Central memory CD4-positive, alpha-beta T cell (primary cell): ENCODE results near the gene HES6.

ENCODE experiments used
- DNase-seq: peaks from one replicate; pipeline ENCODE4 v3.0.0; 2022

The HES6 gene

DNA sequence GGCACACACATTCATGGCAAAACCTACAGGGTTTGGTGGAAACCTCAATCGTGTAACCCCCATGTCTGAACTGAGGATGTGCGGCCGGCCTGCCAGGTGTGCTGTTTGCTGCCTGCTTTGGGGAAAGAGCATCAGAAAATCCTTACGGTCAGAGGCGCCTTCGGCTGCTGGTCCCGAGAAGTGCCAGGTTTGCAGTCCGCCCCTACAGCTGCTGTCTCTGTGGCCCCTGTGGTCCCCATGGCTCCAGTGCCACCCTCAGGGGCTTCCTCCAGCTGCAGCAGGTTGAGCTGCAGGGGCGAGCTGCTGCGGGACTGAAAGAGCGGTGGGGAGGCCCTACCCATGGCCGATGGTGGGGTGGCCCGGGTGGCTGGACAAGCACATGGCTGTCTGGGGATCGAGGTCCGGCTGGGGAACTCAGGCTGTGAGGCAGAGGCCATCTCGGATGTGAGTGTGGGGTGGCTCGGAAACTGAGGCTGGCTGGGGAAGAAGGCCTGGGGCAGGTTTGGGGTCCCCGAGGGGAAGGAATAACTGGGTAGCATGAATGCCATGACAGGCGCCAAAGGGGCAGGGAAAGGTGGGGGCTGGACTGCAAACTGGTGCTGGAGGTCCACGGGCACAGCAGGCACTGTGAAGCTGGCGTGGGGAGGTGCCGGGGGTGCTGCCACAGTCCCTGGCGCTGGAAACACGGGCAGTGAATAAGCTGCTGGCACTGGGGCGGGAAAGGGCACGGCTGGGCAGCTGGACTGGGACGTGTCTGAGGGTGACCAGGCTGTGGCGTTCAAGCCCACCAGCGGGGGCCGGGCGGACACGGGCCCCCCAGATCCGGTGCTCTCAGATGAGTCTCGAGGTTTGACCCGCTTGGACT lies 13.2 kb upstream of the HES6 start:
- DNase-seq, result no peak

DNA sequence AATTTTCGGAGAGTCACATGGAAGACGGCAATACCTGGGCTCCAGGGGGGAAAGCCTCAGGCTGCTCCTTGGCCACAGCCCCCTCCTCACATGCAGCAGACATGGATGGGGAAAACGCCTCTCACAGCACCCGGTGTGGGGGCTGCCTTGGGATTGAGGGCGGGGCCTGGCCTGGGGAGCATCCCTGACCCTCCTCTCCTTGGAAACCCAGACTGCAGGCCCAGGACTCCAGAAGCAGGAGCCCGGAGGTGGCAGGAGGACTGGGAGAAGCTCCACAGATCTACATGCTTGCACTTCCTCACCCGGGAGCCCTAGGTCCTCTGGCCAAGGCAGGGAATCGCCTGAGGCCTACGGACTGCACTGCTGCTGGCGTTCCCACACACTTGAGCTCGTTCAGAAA lies 12.1 kb upstream of the HES6 start:
- DNase-seq, result no peak

DNA sequence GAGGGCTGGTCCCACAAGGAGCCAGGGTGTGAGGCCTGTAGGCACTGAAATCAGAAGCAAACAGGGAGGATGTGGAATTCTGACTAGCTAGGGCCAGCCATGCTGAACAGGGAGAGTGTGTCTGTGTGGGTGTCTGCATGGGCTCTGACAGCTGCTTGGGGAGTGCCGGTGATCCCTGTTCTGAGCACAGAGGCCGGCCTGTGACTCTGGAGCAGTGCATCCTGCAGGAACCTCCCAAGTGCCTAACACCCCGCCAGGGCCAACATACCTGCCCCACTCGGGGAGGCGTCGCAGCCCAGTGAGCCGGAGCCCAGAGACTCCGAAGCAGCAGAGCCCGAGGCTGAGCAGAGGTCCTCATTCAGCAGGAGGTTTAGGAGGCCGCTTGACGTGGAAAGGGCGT lies 11.5 kb upstream of the HES6 start:
- DNase-seq, result no peak

DNA sequence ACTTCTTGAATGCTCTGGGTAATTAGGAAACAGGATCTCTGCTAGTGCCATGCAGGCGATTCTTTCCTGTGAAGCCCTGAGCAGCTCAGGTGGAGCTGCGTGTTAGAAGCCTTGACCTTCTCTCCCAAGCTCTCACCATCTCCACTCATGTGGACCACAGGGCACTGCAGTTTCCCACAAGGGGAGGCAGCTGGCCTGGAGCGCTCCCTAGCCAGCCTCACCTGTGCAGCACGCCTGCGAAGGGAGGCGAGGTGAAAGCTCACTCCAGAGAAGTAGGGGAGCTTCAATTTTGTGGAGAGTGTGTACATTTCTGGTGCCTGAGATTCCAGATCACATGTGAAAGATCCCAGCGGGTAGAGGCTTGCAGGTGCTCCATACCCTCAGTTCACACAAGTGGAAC lies 11.1 kb upstream of the HES6 start:
- DNase-seq, result no peak

DNA sequence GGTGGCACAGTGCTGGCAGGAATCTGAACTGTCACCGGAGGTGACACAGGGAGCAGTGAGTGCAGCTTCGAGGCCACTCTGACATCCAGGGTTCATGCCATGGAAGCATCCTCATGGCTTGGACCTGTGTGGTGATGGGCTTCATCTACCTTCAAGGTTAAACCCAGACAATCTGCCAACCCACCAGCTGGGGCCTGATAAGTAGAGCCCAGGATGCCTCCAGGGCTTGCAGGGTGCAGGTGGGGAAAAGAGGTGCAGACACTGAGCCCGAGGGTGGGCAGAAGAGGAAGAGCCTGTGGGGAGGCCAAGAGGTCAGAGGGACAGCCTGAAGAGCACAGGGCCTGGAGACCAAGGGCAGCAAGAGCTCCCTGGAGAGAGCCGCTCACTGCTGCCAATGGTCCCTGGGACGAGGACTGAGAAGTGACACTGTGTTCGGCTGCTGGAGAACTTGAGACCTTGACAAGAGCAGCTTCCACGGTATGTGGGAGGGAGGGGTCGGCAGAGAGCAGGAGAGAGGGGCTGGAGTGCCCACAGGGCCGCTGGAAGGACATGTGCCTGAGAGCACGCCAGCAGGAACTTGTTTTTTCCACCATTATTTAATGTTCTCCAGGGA lies 8.1 kb upstream of the HES6 start:
- no peak for DNase-seq

DNA sequence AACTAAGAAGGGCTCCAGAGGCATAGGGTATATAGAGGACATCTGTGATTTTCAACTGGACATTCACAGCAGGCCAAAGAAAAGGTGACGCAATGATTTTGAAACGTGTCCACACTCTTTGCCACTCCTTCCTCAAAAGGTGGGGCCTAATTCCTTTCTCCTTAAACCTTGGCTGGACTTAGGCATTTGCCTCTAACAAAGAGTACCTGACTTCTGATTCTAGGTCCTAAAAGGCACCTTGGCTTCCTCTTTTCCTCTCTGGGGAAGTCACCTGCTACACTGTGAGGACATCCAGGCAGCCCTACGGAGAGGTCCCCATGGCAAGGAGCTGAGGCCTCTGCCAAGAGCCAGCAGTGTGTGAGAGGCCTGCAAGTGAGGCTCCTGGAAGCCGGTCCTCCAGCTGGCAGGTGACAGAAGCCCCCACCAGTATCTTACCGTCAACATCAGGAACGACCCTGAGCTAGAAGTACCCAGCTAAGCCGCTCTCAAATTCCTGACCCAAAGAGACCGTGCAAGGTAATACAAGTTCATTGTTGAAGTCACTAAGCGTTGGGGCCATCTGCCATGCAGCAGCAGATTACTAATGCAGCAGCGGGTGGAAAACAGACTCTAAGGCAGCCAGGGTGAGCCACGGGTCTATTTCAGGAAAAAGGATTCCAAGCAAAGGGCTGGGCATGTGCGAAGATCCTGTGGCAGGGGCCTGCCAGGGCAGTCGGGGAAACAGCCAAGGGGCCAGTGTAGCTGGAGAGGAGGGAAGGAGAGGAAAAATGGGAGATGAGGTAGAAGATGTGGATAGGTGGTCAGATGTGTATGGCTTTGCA lies 7.4 kb upstream of the HES6 start:
- no peak for DNase-seq

DNA sequence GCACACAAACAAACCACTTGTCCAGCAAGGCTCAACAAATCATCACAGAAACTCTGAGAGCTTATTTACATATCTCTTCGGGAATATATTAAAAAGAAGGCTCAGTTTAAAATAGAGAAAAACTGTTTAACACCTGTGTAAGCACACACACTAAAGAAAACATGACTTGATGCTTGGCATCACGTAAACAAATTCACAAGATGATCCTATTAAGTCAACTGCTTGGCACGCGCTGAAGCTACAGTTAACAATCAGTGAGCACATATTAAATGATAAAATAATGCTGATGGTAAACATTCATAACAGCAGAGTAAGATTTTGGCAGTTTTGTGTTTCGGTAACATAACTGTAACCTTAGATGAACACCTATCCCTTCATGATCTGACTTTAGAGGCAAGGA lies 4.3 kb upstream of the HES6 start:
- DNase-seq, result no peak

DNA sequence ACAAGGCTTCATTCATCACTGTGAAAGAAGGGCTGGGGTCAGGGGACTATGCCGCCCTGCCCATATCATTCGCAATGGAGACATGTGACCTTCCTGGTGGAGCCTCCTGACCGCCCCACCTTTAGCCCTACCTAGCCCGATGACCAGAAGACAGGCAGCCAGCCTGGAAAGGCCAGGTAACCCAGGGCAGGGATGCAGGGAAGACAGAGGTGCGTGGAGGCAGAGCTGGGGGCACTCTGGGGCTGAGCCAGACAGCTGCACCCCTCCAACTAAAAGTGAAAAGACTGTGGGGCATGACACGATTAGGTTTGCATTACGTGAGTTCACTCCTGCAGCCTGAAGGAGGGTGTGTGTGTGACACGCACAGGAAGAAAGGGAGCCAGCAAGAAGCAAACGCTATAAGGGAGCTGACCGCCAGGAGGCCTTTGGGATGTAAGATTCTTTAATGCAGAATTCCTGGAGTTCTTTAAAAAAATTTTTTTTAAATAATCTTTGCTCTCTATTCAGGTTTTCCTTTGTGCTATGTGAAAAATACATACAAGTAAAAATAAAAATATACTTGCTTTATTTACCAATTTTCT lies 3.7 kb upstream of the HES6 start:
- no peak for DNase-seq

DNA sequence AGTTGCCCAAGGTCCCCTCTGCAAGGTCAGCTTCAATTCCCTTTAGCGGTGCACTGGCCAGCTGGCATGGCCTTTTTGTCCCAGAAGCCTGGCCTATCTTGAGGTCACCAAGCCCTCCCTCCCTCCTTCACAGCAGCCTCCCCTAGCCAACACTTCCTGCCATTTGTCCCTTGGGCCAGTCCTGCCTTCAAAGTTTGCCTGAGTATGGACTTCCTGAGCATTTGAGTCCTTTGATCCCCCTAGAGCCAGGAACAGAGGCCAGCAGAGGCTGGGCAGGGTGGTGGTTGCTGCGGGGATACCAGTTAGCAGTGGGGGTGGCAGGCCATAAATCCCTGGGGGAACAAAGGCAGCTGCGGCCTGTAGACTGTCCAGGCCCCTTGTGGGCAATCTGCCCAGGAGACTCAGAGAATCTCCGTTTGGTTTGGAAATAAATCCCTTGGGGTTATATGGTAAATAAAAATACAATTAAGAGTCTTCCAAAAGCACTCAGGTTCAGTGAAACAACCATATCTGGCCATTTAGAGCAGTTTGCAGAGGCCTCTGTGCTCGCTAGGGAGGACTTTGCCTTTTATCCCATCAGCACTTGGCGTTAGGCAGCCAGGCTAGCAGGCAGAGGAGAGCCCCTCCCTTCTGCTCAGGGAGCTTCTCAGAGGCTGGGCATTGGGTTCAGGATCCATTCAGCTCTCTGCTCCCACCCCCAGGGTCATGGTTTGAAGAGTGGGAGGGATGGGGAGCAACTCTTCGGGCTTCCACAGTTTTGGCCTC lies 3.1 kb upstream of the HES6 start:
- no peak for DNase-seq

DNA sequence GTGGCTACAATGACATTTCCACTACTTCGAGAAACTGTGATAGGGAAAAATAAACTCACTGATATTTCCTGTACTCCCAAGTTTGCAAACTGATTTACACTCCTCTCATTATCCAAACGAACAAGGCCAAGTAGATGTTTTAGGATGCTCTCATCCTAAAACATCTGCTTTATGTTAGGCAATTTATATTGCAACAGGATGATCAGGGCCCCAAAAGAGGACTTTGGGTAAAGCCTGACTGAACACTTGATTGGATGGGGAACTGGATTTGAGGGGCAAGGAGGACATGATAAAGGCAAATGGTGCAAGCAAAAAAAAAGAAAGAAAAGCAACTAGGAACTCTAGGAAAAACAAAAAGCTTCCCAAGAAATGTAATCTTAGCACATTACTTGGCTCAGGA lies 2.1 kb upstream of the HES6 start:
- DNase-seq, result no peak

DNA sequence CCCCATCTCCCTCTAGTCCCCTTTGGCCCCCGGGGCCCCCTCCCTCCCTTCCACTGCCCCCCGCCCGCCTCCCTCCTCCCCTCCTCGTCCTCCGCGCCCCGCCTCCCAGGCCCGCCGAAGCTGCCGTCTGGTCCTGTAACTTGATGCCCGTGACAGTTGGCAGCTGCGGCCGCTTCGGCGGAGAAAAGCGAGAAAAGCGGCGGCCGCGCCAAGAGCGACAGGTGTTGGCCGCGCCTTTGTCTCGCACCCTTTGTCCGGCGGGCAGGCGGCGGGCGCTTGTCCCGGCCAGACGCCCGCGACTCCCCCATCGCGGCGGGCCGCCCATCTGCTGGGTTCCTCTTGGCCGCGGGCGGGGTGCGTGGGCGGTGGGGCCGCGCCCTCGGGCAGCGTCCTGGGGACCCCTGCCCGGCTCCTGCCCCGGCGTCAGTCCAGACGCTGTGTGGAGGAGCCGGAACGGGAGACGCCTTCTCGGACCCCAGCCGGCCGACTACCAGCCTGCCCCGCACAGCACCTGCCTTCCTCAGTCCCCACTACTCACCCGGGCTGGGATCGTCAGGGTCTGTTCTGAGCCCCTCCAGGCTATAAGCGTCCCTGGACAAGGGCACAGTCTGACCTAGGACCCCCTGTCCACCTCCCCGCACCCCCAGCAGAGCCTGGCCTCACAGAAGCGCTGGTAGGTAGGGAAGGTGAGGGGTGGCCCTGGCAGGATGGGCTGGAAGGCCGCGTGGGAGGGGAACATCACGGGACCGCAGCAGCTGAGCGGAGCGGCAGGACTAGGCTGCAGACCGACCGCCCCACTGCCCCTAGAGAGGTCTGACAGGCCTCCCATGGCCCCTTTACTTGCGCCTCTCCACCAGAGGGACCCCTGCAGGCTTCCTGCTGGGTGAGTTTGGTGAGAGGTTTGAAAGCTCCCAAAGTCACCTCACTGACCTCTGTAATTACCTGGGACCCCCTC lies 1.2 kb upstream of the HES6 start:
- no peak for DNase-seq

DNA sequence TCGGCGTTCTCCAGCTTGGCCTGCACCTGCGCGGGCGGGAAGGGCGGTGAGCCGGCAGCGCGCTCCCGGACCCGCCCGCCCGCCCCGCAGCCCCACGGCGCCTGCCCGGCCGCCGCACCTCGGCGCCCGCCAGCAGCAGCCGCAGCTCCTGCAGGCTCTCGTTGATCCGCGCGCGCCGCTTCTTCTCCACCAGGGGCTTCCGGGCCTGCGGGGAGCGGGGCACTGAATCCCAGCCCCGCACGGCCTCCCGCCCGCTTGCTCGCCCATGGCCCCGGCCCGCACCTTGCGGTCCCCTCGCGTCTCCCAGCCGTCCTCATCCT lies 335 bp downstream of the HES6 start:
- DNase-seq, result no peak

DNA sequence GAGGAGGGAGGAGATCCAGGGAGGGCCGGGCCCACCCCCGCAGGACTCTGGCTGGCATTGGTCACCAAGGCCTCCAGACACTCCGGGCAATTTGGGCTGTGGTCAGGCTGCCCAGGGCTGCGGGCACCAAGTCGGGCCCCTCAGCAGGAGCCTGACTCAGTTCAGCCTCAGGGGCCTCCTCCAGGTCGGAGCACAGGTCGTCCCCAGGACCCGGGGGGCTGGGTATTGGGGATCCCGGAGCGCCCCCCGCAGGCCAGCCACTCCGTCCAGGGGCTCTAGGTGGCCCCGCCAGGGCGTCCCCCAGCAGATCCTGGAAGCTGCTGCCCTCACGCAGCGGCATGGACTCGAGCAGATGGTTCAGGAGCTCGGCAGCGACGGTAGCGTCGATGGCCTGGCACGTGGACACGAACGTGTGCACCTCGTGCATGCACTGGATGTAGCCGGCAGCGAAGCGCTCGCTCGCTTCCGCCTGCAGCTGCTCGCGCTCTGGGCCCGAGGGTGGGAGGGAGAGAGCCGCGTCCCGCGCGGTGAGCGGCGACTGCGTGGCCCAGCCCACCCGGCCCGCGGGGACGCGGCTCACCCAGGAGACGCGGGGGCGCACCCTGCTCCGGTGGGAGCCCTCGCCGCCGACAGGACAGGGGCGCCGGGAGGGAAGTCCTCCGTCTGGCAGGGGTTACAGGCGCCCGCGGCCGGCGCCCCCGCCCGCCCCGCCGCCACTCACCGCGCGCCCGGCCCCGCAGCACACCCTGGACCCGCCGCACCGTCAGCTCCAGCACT lies 884 bp downstream of the HES6 start:
- DNase-seq, result peak; percentile 39

DNA sequence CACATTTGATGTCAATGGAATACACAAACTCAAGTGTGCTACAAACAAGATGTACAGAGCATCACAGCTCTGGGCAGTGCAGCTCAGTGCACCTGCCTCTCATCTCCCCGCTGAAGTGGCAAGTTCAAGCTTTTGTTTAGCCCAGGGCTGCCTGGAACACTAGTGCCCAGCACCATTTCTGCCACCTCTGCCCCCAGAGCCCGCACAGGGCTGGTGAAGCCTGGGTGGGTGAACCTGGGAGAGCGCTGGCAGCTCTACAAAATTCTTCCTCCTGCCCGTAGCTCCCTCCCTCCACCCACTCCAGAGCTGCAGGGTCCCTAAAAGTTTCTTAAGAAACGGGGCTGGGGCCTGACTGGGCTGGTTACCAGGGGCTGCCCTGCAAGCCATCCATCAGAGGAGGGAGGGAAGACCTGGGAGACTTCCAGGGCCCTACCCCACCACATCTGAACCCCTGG lies 1.5 kb downstream of the HES6 start:
- DNase-seq, result no peak

DNA sequence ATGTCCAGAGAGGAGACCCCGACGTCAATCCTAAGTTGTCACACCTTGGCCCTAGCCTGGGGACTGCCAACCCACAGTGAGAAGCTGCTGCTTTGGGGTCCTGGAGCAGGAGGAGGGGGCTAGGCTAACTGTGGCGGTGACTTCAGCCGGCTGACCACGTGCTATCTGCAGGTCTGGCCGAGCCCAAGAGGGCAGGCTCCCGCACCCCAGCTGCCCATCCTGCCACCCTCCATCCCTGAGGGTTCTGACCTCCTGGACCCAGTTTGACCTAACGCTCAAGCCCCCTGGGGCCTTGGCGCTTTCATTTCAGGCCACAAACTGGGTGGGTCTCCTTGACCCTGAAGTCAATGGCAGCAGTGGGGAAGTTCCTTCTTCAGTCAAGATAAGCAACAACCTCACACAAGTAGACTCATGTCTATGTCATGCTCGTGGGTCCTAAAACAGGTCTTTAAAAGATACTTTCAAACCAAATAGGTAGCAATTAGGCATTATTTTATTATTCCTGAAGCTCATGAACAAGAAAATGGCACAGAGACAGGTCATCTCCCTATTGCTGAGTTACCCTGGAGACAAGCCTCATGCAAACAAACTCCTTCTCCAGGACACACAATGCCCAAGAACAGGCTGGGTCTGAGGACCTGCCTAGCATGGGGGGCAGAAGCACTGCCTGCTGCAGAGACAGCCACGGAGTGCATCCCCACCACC lies 2.3 kb downstream of the HES6 start:
- DNase-seq, result no peak

DNA sequence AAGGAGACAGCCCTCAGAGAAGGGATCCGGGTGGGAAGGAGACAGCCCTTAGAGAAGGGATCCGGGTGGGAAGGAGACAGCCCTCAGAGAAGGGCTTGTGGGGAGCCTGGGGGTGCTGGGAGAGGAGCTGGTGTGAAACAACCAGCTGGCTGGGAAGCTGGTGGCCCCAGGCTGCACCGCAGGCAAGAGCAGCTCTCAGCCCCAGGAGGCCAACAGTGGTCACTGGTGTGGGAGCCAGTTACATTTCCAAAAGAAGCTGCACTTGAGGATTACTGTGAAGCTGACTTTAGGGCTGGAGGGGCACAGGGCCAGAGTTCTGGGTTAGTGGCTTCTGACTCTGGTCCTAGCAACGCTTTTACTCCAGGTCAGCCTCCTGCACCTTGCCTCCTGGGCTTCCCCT lies 3.3 kb downstream of the HES6 start:
- DNase-seq, result no peak

DNA sequence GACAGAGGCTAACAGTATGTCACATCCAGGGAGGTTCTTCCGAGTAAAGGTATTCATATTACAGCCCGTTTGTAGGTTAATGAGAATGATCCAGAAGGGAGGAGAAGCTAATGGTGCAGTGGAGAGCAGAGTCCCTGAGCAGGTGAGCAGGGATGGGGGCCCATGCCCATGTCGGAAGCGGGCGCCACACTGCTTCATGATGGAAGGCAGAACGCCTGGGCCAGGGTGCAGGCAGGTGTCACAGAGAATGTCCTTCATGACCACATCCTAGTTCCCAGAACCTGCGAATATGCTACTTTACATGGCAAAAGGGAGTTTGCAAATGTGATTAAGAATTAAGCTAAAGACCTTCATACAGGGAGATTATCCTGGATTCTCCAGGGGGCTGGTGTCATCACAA lies 4.0 kb downstream of the HES6 start:
- DNase-seq, result no peak

DNA sequence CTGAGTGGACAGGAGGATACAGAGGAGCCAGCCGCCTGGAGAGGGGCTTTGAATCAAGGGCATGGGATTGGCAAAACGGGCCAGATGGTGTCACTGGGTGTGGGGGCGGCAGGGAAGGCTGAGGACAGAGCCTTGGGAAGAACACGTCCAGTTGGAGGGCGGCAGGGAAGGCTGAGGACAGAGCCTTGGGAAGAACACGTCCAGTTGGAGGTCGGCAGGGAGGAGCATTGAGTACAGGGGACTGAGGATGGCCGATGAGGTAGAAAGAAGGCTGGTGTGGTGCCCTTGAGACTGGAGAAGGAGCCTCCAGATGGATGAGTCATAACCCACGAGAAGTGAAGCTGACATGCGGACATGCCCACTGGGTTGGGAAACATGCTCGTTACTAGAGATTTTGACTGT lies 4.5 kb downstream of the HES6 start:
- DNase-seq, result no peak

DNA sequence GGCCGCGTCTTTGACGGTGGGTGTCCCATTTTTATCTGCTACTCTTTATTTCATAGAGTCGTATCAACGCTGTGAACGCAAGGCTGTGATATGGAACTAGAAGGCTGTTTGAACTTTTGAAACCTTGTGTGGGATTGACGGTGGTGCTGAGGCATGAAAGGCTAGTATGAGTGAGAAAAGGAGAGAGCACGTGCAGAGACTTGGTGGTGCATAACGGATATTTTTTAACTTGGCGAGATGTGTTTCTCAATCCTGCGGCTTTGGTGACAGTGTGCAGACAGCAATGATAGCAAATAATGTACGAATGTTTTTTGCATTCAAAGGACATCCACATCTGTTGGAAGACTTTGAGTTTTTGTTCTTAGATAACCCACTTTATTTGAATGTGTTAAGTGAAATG lies 6.2 kb downstream of the HES6 start:
- DNase-seq, result no peak

DNA sequence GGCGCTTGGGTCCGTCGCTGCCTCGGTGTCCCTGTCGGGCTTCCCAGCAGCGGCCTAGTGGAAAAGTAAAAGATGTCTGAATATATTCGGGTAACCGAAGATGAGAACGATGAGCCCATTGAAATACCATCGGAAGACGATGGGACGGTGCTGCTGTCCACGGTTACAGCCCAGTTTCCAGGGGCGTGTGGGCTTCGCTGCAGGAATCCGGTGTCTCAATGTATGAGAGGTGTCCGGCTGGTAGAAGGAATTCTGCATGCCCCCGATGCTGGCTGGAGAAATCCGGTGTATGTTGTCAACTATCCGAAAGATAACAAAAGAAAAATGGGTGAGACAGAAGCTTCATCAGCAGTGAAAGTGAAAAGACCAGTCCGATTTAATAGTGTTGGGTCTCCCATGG lies 8.0 kb downstream of the HES6 start:
- DNase-seq, result no peak
